ENCODE results near the gene GJA3. TPM values are rescaled to one million over a fixed set of nuclear protein-coding genes. Genes with fewer than 3 reads are reported as not detected.

Gene GJA3
- total and polyA plus RNA-seq, 2 experiments from 2014 or later, result 0.16 to 0.23 TPM

DNA sequence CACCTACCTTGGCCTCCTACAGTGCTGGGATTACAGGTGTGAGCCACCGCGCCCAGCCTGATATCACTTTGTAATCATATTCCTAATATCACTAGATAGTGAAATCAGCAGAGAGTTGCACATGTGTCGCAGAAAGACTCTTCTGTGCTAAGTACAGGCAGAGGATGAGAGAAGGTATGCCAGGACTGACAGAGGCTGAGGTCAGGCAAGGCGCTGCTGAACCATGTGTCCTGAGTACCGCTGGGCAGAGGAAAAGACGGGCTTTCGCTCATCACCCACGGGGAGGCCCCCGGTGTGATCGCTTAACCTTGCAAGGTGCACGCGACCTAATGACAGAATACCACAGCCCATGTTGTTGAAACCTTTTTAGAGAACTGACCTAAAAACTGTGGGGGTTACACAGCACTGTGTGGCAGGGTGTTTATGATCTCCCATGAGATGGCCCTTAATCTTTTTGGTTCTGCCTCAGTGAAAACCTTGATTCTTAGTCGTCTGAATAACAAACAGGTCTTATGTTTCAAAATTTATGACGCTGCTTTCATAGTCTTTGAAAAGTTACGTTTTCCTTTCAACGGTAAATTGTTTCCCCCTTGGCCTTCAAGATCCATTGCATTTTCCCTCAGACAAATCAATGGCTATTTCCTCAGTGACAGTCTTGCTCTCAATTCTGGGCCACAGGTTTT lies 12.2 kb downstream of the GJA3 start:
- WGBS (ENCODE audit: low lambda C conversion rate, missing lambda C conversion rate), result 93% methylated on average over 16 of the region's 16 CpGs
- Histone ChIP-seq H4K20me1 (ENCODE audit: insufficient read depth, poor library complexity, severe bottlenecking) (no peaks in the 10 kb centered on the region), H3K4me1 (ENCODE audit: insufficient read depth) (no peaks in the 10 kb centered on the region), H3K4me2 (no peak overlapping the region), H2AFZ (no peak overlapping the region), H3K9me2 (replicated peaks; ENCODE audit: insufficient read depth) (no peaks in the 10 kb centered on the region), H3K36me3 (replicated peaks; ENCODE audit: insufficient read depth, low read depth) (no peaks in the 10 kb centered on the region), H3K9me3 (ENCODE audit: low read depth) (no peaks in the 10 kb centered on the region), H3K27me3 (peaks cover 10% of the 10 kb centered on the region), H3K27ac (no peak overlapping the region), H3K79me2 (no peaks in the 10 kb centered on the region), H3K4me3 (no peak overlapping the region)
- TF ChIP-seq, protein P1, sequence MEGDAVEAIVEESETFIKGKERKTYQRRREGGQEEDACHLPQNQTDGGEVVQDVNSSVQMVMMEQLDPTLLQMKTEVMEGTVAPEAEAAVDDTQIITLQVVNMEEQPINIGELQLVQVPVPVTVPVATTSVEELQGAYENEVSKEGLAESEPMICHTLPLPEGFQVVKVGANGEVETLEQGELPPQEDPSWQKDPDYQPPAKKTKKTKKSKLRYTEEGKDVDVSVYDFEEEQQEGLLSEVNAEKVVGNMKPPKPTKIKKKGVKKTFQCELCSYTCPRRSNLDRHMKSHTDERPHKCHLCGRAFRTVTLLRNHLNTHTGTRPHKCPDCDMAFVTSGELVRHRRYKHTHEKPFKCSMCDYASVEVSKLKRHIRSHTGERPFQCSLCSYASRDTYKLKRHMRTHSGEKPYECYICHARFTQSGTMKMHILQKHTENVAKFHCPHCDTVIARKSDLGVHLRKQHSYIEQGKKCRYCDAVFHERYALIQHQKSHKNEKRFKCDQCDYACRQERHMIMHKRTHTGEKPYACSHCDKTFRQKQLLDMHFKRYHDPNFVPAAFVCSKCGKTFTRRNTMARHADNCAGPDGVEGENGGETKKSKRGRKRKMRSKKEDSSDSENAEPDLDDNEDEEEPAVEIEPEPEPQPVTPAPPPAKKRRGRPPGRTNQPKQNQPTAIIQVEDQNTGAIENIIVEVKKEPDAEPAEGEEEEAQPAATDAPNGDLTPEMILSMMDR (IDR thresholded peaks at IDR 0.05; ENCODE audit: poor library complexity), result no peak
- TF ChIP-seq EZH2 (IDR thresholded peaks at IDR 0.05; ENCODE audit: borderline replicate concordance) (no peak), EZH2phosphoT487 (IDR thresholded peaks at IDR 0.05; ENCODE audit: low read depth, severe bottlenecking, unreplicated experiment) (no peak)
- no peak for DNase-seq (ENCODE audit: low spot score)

DNA sequence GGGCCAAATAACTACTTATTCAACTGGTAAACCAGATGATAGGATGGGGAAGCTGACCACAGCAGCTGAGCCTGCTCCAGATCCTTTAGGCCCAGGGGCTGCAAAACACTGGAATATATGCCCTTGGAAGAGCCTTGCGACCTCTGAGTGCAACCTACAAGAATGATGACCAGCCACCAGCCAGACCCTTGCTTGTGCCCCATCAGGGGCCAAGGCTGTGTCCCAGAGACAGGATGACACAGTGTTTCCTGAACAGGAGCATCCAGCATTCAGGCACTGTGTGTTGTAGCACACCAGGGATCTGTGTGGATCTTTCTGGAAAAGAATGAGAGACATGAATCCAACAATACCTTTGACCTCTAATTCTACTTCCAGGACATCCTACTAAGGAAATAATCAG lies 14.5 kb downstream of the GJA3 start:
- no peak overlapping the region for H3K4me3 ChIP-seq
- WGBS (ENCODE audit: low lambda C conversion rate, missing lambda C conversion rate), result 91% methylated on average over 1 of the region's 1 CpG
- no peak overlapping the region for H3K27ac ChIP-seq
- no peaks in the 10 kb centered on the region for H3K79me2 ChIP-seq
- H3K4me2 ChIP-seq, result no peak overlapping the region
- no peaks in the 10 kb centered on the region for H3K36me3 ChIP-seq (replicated peaks; ENCODE audit: insufficient read depth, low read depth)
- TF ChIP-seq EZH2phosphoT487 (IDR thresholded peaks at IDR 0.05; ENCODE audit: low read depth, severe bottlenecking, unreplicated experiment) (no peak), EZH2 (IDR thresholded peaks at IDR 0.05; ENCODE audit: borderline replicate concordance) (no peak)
- TF ChIP-seq, protein P1 (IDR thresholded peaks at IDR 0.05; ENCODE audit: poor library complexity), result no peak
- no peak overlapping the region for H2AFZ ChIP-seq
- H3K27me3 ChIP-seq, result peaks cover 11% of the 10 kb centered on the region
- no peaks in the 10 kb centered on the region for H4K20me1 ChIP-seq (ENCODE audit: insufficient read depth, poor library complexity, severe bottlenecking)
- no peaks in the 10 kb centered on the region for H3K9me2 ChIP-seq (replicated peaks; ENCODE audit: insufficient read depth)
- H3K9me3 ChIP-seq (ENCODE audit: low read depth), result no peaks in the 10 kb centered on the region
- no peak for DNase-seq (ENCODE audit: low spot score)
- peaks cover 4% of the 10 kb centered on the region for H3K4me1 ChIP-seq (ENCODE audit: insufficient read depth)

DNA sequence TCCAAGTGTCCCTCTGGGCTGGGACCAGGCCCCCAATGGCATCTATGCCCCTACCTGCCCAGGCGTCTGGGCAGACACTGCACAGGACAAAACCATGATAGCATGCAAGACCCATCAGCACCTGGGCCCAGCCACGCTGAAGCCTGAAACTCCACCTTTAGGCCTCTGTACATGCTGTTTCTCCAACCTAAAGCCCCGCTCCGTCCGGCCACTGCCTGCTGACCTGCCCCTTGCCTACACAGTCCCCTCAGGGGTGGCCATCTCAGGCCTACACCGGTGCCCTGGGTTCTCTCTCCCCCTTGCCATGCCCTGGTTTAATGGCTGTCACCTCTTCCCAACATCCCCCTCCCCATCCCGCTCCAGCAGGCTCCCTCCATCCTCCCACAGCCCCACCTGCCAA lies 15.3 kb downstream of the GJA3 start:
- H3K27ac ChIP-seq, result no peak overlapping the region
- H3K79me2 ChIP-seq, result no peaks in the 10 kb centered on the region
- no peaks in the 10 kb centered on the region for H3K9me3 ChIP-seq (ENCODE audit: low read depth)
- peaks cover 11% of the 10 kb centered on the region for H3K27me3 ChIP-seq
- DNase-seq (ENCODE audit: low spot score), result no peak
- 76% methylated on average over 7 of the region's 7 CpGs for WGBS (ENCODE audit: low lambda C conversion rate, missing lambda C conversion rate)
- H3K36me3 ChIP-seq (replicated peaks; ENCODE audit: insufficient read depth, low read depth), result no peaks in the 10 kb centered on the region
- H2AFZ ChIP-seq, result no peak overlapping the region
- H3K4me1 ChIP-seq (ENCODE audit: insufficient read depth), result peaks cover 8% of the 10 kb centered on the region
- TF ChIP-seq EZH2phosphoT487 (IDR thresholded peaks at IDR 0.05; ENCODE audit: low read depth, severe bottlenecking, unreplicated experiment) (no peak), EZH2 (IDR thresholded peaks at IDR 0.05; ENCODE audit: borderline replicate concordance) (no peak)
- TF ChIP-seq, protein P1 (IDR thresholded peaks at IDR 0.05; ENCODE audit: poor library complexity), result no peak
- H4K20me1 ChIP-seq (ENCODE audit: insufficient read depth, poor library complexity, severe bottlenecking), result no peaks in the 10 kb centered on the region
- no peak overlapping the region for H3K4me2 ChIP-seq
- no peak overlapping the region for H3K4me3 ChIP-seq
- H3K9me2 ChIP-seq (replicated peaks; ENCODE audit: insufficient read depth), result no peaks in the 10 kb centered on the region

Data from hepatocyte (in vitro differentiated cells).